AG04449 (cell line): ENCODE measurements around the gene SPAST.
"Not testable (repeated sequence)": the region's sequence is repeated elsewhere in the genome, so short reads cannot be mapped to it uniquely, and the experiment has no call there.

Source experiments
- CTCF ChIA-PET: fragments of 350-600 bp; formaldehyde crosslinking; extraction: SDS; loops from one replicate; lab custom pipeline; 2021; ENCODE audit warnings: antibody characterized with exemption; lab: Yijun Ruan, JAX
- POLR2A ChIA-PET: fragments of 400-600, 350-600 bp; formaldehyde crosslinking; extraction: SDS; loops from one replicate; lab custom pipeline; 2020; ENCODE audit warnings: antibody characterized with exemption, inconsistent platforms; lab: Yijun Ruan, JAX
- DNase-seq: peaks from one replicate; pipeline ENCODE4 v3.0.0-alpha.2; 2010; ENCODE audit warnings: low read depth, low spot score
- H3K4me3 ChIP-seq: 2 replicates; pipeline ENCODE4 v1.5.1; 2011; ENCODE audit warnings: low read depth, mild to moderate bottlenecking, control low read depth, low read length
- TF ChIP-seq, protein P1 (sequence below): IDR thresholded peaks from one replicate; pipeline ENCODE4 v1.5.1; 2011; ENCODE audit warnings: mild to moderate bottlenecking, moderate library complexity, low read length, control low read depth, inconsistent platforms; ENCODE audit not compliant: insufficient read depth; ENCODE audit errors: missing control alignments

SPAST gene

DNA sequence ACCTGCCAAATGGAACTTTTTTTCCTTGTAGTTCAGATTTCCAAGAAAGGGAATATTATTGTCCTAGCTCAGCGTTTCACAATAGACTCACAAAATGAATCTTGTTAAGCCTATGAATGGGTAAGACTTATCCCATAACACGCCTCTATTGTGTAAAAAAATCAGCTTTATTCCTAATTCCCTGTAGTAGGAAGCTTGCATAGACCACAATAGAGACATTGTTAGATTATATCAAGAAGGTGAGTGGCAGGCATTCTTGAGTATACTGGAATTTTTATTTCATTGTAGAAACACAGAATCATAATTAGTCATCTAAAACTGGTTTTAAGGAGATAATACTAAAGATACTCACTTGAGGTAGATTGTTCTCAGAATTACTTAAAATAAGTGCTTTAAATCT lies 55.8 kb downstream of the SPAST start:
- ChIA-PET CTCF (interaction anchor here (1.3 kb wide), 1 partner anchor 24 kb away, joined by 3 read pairs; no protein-coding TSS in a partner anchor), POLR2A (no interaction called here)
- TF ChIP-seq, protein P1, sequence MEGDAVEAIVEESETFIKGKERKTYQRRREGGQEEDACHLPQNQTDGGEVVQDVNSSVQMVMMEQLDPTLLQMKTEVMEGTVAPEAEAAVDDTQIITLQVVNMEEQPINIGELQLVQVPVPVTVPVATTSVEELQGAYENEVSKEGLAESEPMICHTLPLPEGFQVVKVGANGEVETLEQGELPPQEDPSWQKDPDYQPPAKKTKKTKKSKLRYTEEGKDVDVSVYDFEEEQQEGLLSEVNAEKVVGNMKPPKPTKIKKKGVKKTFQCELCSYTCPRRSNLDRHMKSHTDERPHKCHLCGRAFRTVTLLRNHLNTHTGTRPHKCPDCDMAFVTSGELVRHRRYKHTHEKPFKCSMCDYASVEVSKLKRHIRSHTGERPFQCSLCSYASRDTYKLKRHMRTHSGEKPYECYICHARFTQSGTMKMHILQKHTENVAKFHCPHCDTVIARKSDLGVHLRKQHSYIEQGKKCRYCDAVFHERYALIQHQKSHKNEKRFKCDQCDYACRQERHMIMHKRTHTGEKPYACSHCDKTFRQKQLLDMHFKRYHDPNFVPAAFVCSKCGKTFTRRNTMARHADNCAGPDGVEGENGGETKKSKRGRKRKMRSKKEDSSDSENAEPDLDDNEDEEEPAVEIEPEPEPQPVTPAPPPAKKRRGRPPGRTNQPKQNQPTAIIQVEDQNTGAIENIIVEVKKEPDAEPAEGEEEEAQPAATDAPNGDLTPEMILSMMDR, result no peak
- no peak overlapping the region for H3K4me3 ChIP-seq
- no peak for DNase-seq

DNA sequence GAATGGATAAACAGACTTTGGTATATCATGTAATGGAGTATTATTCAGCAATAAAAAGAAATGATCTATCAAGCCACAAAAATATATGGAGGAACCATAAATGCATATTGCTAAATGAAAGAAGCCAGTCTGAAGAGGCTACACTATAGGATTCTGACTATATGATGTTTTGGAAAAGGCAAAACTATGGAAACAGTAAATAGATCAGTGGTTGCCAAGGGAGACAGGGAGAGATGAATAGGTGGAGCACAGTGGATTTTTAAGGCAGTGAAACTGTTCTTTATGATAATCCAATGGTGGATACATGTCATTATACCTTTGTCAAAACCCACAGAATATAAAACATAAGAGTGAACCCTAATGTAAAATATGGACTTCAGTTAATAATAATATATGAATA lies 61.3 kb downstream of the SPAST start:
- no peak for DNase-seq
- no peak overlapping the region for H3K4me3 ChIP-seq
- ChIA-PET CTCF (no interaction called here), POLR2A (no interaction called here)
- TF ChIP-seq, protein P1, result no peak

DNA sequence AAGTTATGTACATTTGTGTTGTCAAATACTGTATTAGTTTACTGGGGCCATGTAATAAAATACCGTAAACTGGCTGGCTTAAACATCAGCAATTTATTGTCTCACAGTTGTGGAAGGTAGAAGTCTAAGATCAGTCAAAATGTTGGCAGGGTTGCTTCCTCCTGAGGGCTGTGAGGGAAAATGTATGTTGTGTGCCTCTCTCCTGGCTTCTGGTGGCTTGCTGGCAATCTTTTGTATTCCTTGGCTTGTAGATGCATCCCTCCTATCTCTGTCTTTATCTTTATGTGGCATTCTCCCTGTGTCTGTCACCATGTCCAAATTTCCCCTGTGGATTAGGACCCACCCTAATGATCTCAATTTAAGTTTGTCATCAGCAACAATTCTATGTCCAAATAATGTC lies 65.3 kb downstream of the SPAST start:
- H3K4me3 ChIP-seq, result no peak overlapping the region
- no peak for DNase-seq
- CTCF ChIA-PET, result no interaction called here
- POLR2A ChIA-PET, result no interaction called here
- TF ChIP-seq, protein P1, result no peak

DNA sequence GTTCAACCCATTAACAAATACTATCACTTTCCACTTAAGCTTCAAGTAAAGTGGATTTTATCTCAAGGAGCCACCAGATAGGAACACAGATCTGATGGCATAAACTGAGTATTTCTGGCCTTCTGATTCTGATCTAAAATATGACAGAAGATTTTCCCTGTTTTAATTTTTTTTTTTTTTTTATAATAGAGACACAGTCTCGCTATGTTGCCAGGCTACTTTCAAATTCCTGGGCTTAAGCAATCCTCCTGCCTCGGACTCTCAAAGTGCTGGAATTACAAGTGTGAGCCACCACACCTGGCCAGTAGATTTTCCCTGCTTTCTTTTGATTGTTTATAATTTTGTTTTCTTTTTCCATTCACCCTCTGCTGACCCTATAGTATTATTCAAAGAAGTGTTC lies 65.7 kb downstream of the SPAST start:
- POLR2A ChIA-PET, result no interaction called here
- TF ChIP-seq, protein P1, result no peak
- DNase-seq, result no peak
- CTCF ChIA-PET, result no interaction called here
- no peak overlapping the region for H3K4me3 ChIP-seq

DNA sequence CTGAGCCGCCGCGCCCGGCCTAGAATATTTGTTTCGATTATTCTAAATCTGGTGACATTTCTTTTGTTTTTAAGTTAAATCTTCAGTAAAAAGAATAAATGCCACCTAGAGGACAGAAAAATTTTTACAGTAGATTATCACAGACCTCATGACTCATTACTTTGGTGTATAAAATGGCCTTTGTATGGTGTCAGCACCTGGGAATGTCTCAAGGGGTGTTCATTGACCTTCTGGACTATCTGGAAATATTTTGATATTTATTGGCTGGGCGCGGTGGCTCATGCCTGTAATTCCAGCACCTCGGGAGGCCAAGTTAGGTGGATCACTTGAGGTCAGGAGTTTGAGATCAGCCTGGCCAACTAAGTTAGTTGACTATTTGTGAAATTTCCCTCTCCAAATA lies 72.1 kb downstream of the SPAST start:
- TF ChIP-seq, protein P1, result no peak
- CTCF ChIA-PET, result interaction anchor here (0.9 to 2.1 kb wide), 8 partner anchors 8 to 120 kb away, joined by 3 to 10 read pairs (median 3); partner anchors contain the start of gene SPAST
- H3K4me3 ChIP-seq, result no peak overlapping the region
- DNase-seq, result peak; percentile 28
- POLR2A ChIA-PET, result interaction anchor here (0.6 kb wide), 1 partner anchor 21 kb away, joined by 3 read pairs; no protein-coding TSS in a partner anchor

DNA sequence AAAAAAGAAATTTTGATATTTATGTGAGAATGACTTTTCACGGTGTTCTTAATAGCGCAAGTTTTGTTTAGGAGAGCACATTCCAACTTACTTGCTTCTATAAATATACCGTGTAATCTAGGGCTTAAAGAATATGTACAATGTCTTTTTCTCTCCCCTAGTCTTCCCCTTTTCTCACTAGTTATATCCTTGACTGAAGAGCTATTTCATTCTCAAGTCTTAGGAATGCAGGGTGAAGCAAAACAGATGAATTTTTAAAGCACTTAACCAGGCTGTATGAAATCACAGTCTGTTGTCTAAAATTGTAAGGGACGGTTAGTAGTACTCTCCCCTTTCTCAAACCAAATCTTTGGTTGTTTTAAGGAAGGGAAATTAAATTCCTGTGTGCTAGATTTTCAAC lies 72.7 kb downstream of the SPAST start:
- POLR2A ChIA-PET, result interaction anchor here (0.6 kb wide), 1 partner anchor 22 kb away, joined by 3 read pairs; no protein-coding TSS in a partner anchor
- DNase-seq, result peak; percentile 31
- H3K4me3 ChIP-seq, result no peak overlapping the region
- CTCF ChIA-PET, result interaction anchor here (0.6 to 2.1 kb wide), 6 partner anchors 9 to 650 kb away, joined by 3 to 10 read pairs (median 4); partner anchors contain the start of gene SPAST
- TF ChIP-seq, protein P1, result no peak

DNA sequence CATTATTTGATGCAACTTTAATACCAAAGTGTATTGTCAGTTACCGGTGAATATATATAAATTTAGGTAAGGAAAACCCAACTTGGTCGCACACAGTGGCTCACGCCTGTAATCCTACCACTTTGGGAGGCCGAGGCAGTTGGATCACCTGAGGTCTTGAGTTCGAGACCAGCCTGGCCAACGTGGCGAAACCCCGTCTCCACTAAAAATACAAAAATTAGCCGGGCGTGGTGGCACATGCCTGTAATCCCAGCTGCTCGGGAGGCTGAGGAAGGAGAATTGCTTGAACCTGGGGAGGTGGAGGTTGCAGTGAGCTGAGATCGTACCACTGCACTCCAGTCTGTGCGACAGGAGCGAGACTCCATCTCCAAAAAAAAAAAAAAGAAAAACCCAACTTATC lies 88.2 kb downstream of the SPAST start:
- H3K4me3 ChIP-seq, DNase-seq, POLR2A ChIA-PET: not testable (repeated sequence)
- CTCF ChIA-PET, result interaction anchor here (0.9 kb wide), 1 partner anchor 16 kb away, joined by 4 read pairs; no protein-coding TSS in a partner anchor
